ENCODE results near the gene BPNT1.

Gene BPNT1

DNA sequence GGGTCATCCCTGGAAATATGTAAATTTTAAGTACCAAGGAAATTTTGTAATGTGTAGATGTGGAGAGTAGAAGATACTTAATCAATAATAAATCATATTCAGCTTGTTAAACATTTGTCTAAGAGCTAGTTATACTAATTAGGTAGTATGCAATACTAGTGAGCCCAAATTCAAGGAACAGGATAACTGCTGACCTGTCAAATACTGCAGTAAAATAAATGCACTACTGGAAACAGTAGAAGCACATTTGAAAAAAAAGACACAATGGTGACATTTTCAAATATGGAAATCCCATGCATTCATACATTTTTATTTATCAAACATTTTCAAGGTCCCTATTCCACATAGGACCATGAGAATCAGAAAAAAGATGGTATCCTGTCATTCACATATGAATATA, 70.5 kb downstream of the BPNT1 start:
- Histone ChIP-seq H4K20me1 (ENCODE audit: low read depth, low read length) (no peaks in the 10 kb centered on the region), H3K9ac (ENCODE audit: low read length) (no peak overlapping the region), H3K27me3 (ENCODE audit: low read length) (no peaks in the 10 kb centered on the region), H3K4me3 (ENCODE audit: insufficient read depth, low read length, poor library complexity, severe bottlenecking) (no peak overlapping the region), H3K79me2 (ENCODE audit: insufficient read depth, low read length) (no peaks in the 10 kb centered on the region), H3K27ac (ENCODE audit: low read depth, low read length) (no peak overlapping the region), H2AFZ (ENCODE audit: low read depth, low read length, severe bottlenecking) (no peak overlapping the region), H3K9me2 (replicated peaks; ENCODE audit: insufficient read depth, low read length) (no peaks in the 10 kb centered on the region), H3F3A (ENCODE audit: insufficient read depth) (no peaks in the 10 kb centered on the region; the same call in 1 of the 2 replicates), H3K4me2 (ENCODE audit: low read depth, low read length, poor library complexity, severe bottlenecking) (no peak overlapping the region), H3K36me3 (ENCODE audit: low read length) (peaks cover 63% of the 10 kb centered on the region), H3K9me3 (ENCODE audit: insufficient read depth, low read length) (no peaks in the 10 kb centered on the region)
- TF ChIP-seq, protein P1, sequence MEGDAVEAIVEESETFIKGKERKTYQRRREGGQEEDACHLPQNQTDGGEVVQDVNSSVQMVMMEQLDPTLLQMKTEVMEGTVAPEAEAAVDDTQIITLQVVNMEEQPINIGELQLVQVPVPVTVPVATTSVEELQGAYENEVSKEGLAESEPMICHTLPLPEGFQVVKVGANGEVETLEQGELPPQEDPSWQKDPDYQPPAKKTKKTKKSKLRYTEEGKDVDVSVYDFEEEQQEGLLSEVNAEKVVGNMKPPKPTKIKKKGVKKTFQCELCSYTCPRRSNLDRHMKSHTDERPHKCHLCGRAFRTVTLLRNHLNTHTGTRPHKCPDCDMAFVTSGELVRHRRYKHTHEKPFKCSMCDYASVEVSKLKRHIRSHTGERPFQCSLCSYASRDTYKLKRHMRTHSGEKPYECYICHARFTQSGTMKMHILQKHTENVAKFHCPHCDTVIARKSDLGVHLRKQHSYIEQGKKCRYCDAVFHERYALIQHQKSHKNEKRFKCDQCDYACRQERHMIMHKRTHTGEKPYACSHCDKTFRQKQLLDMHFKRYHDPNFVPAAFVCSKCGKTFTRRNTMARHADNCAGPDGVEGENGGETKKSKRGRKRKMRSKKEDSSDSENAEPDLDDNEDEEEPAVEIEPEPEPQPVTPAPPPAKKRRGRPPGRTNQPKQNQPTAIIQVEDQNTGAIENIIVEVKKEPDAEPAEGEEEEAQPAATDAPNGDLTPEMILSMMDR (IDR thresholded peaks at IDR 0.05; ENCODE audit: insufficient read depth, low read length, poor library complexity, severe bottlenecking) = no peak

GRCh38 chr1:220013497-220013896, 76.1 kb downstream of the BPNT1 start:
- Histone ChIP-seq H3K9ac (ENCODE audit: low read length) (no peak overlapping the region), H4K20me1 (ENCODE audit: low read depth, low read length) (no peaks in the 10 kb centered on the region), H3K79me2 (ENCODE audit: insufficient read depth, low read length) (no peaks in the 10 kb centered on the region), H3K9me2 (replicated peaks; ENCODE audit: insufficient read depth, low read length) (no peaks in the 10 kb centered on the region), H3K27me3 (ENCODE audit: low read length) (no peaks in the 10 kb centered on the region), H3F3A (ENCODE audit: insufficient read depth) (0 out of 2 replicates have a peak, but pooled peaks cover 3% of the 10 kb centered on the region), H3K27ac (ENCODE audit: low read depth, low read length) (no peak overlapping the region), H3K36me3 (ENCODE audit: low read length) (peaks cover 48% of the 10 kb centered on the region), H3K9me3 (ENCODE audit: insufficient read depth, low read length) (no peaks in the 10 kb centered on the region), H3K4me3 (ENCODE audit: insufficient read depth, low read length, poor library complexity, severe bottlenecking) (no peak overlapping the region), H3K4me2 (ENCODE audit: low read depth, low read length, poor library complexity, severe bottlenecking) (no peak overlapping the region), H2AFZ (ENCODE audit: low read depth, low read length, severe bottlenecking) (no peak overlapping the region)
- no peak for TF ChIP-seq EZH2phosphoT487 (conservative IDR thresholded peaks at IDR 0.05; ENCODE audit: low read length)
- TF ChIP-seq, protein P1 (IDR thresholded peaks at IDR 0.05; ENCODE audit: insufficient read depth, low read length, poor library complexity, severe bottlenecking) = no peak

GRCh38 chr1:220012259-220012658, 77.3 kb downstream of the BPNT1 start:
- H4K20me1 ChIP-seq (ENCODE audit: low read depth, low read length) = no peaks in the 10 kb centered on the region
- no peak overlapping the region for H3K4me3 ChIP-seq (ENCODE audit: insufficient read depth, low read length, poor library complexity, severe bottlenecking)
- 0 out of 2 replicates have a peak, but pooled peaks cover 3% of the 10 kb centered on the region for H3F3A ChIP-seq (ENCODE audit: insufficient read depth)
- no peaks in the 10 kb centered on the region for H3K9me3 ChIP-seq (ENCODE audit: insufficient read depth, low read length)
- no peaks in the 10 kb centered on the region for H3K9me2 ChIP-seq (replicated peaks; ENCODE audit: insufficient read depth, low read length)
- no peaks in the 10 kb centered on the region for H3K79me2 ChIP-seq (ENCODE audit: insufficient read depth, low read length)
- TF ChIP-seq EZH2phosphoT487 (conservative IDR thresholded peaks at IDR 0.05; ENCODE audit: low read length) = no peak
- TF ChIP-seq, protein P1 (IDR thresholded peaks at IDR 0.05; ENCODE audit: insufficient read depth, low read length, poor library complexity, severe bottlenecking) = no peak
- H3K9ac ChIP-seq (ENCODE audit: low read length) = no peak overlapping the region
- no peak overlapping the region for H3K4me2 ChIP-seq (ENCODE audit: low read depth, low read length, poor library complexity, severe bottlenecking)
- H3K27ac ChIP-seq (ENCODE audit: low read depth, low read length) = no peak overlapping the region
- no peak overlapping the region for H2AFZ ChIP-seq (ENCODE audit: low read depth, low read length, severe bottlenecking)
- H3K36me3 ChIP-seq (ENCODE audit: low read length) = peaks cover 40% of the 10 kb centered on the region
- H3K27me3 ChIP-seq (ENCODE audit: low read length) = no peaks in the 10 kb centered on the region

Data from SU-DHL-6 (cell line).